ENCODE results near the gene KIAA1549.

Gene KIAA1549

GRCh38 chr7:138974675-138975292, 6.4 kb downstream of the KIAA1549 start:
- DNase-seq: no peak

GRCh38 chr7:138974103-138974502, 7.1 kb downstream of the KIAA1549 start:
- DNase-seq: no peak

GRCh38 chr7:138970952-138971351, 10.2 kb downstream of the KIAA1549 start:
- no peak for DNase-seq

- DNase-seq: no peak
Measured at GRCh38 chr7:138970446-138970845, 10.7 kb downstream of the KIAA1549 start.

GRCh38 chr7:138967159-138967558, 14.0 kb downstream of the KIAA1549 start:
- no peak for DNase-seq

GRCh38 chr7:138964624-138965436, 16.4 kb downstream of the KIAA1549 start:
- DNase-seq: no peak

GRCh38 chr7:138963675-138964074, 17.5 kb downstream of the KIAA1549 start:
- DNase-seq: no peak

- no peak for DNase-seq
Measured at GRCh38 chr7:138962561-138963270, 18.5 kb downstream of the KIAA1549 start.

- DNase-seq: no peak
Measured at GRCh38 chr7:138961159-138961558, 20.0 kb downstream of the KIAA1549 start.

GRCh38 chr7:138958391-138958956, 22.7 kb downstream of the KIAA1549 start:
- DNase-seq: no peak

GRCh38 chr7:138957753-138958390, 23.3 kb downstream of the KIAA1549 start:
- no peak for DNase-seq

- no peak for DNase-seq
Measured at GRCh38 chr7:138957217-138957616, 24.0 kb downstream of the KIAA1549 start.

GRCh38 chr7:138954545-138955475, 26.4 kb downstream of the KIAA1549 start:
- DNase-seq: no peak

- no peak for DNase-seq
Measured at GRCh38 chr7:138952791-138953190, 28.4 kb downstream of the KIAA1549 start.

GRCh38 chr7:138951953-138952352, 29.2 kb downstream of the KIAA1549 start:
- no peak for DNase-seq

- no peak for DNase-seq
Measured at GRCh38 chr7:138949421-138950088, 31.6 kb downstream of the KIAA1549 start.

GRCh38 chr7:138948403-138948802, 32.8 kb downstream of the KIAA1549 start:
- DNase-seq: no peak

- DNase-seq: no peak
Measured at GRCh38 chr7:138945821-138946220, 35.4 kb downstream of the KIAA1549 start.

- DNase-seq: no peak
Measured at GRCh38 chr7:138945154-138945553, 36.0 kb downstream of the KIAA1549 start.

- no peak for DNase-seq
Measured at GRCh38 chr7:138944592-138944991, 36.6 kb downstream of the KIAA1549 start.

GRCh38 chr7:138943061-138943460, 38.1 kb downstream of the KIAA1549 start:
- DNase-seq: no peak
